GM21381 (cell line): ENCODE results near the gene ARMC9.
"Not testable (repeated sequence)": the region's sequence is repeated elsewhere in the genome, so short reads cannot be mapped to it uniquely, and the experiment has no call there.

Source experiments
- ATAC-seq: cut with Tn5 transposase; IDR thresholded peaks from one replicate; pipeline ENCODE4 v1.9.1; 2021; ENCODE audit warnings: mild to moderate bottlenecking, moderate library complexity; ENCODE audit not compliant: unreplicated experiment

The ARMC9 gene

DNA sequence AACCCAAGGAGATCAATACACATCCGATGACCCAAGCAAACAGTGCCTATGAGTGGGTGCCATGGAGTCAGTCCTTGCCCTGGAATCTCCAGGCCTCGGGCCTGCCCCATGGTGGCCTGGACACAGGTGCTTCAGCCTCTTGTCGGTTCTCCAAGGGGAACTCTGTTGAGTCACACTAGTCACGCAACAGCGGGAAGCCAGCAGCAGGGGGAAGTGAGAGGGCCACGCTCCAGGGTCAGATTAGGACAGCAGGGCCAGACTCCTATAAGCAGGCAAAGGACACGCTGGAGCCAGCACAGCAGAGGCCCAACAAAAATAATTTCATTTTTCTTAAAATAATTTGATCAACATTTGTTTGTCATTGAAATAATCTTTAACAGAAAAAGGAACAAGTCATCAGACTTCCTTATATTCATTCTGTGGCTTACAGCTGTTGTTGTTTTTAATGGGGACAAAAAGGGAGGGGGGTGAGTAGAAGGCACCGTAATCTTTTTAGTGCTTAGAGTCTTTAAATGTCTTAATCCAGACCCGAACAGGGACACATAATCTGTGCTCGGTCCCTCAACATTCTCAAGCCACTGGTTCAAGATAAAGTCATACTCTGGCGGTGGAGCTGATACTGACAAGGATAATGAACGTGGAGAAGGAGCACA, 16.4 kb upstream of the ARMC9 start:
- no peak for ATAC-seq

DNA sequence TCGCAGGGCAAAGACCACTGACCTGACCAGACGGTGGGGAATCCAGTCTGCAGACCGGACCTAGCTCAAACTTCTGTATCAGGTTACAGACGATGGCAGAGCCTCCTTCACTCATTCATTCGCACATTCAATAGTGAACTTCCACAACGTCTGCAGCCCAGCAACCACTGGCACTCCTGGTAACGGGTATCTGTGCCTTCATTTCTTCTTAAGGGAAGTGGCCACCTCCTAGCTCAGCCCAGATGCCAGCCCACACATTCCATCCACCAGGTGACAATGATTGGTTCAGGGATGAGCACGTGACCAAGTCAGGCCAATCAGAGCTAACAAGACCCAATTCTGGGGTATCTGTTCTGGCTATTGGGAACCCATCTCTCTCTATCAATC, 15.9 kb upstream of the ARMC9 start:
- no peak for ATAC-seq

DNA sequence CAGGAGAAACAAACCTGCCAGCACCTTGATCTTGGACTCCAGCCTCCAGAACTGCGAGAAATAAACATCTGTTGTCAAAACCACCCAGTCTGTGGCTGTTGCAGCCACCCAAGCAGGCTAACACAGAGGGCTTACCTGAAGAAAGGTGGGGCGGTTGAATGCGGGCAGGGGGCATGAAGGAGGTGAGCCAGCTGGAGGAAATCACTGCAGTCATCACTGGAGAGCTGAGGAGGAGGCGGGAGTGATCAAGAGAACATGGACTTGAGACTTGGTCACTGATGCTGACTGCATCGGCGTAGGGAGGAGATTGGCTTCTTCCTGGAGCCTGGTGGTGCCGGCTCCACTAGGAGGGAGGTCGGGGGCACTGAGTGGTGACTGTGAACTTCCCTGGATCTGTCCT, 14.6 kb upstream of the ARMC9 start:
- no peak for ATAC-seq

DNA sequence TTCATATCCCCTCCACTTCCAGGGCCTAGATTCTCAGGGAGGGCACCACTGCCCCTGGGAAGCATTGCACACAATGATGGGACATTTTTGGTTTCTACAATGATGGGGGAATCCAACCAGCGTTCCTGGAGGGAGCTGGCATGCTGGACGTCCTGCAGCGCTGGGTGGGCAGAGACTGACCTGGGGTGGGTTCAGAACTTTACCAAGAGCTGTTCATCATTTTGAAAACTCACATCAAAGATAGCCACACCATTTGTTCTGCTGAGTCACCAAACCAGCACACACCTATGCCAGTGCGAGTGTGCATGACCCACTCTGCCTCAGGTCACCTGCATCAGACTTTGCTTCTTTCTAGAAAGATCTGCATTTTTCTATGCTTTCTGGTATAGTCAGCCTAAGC, 14.1 kb upstream of the ARMC9 start:
- ATAC-seq, result no peak

DNA sequence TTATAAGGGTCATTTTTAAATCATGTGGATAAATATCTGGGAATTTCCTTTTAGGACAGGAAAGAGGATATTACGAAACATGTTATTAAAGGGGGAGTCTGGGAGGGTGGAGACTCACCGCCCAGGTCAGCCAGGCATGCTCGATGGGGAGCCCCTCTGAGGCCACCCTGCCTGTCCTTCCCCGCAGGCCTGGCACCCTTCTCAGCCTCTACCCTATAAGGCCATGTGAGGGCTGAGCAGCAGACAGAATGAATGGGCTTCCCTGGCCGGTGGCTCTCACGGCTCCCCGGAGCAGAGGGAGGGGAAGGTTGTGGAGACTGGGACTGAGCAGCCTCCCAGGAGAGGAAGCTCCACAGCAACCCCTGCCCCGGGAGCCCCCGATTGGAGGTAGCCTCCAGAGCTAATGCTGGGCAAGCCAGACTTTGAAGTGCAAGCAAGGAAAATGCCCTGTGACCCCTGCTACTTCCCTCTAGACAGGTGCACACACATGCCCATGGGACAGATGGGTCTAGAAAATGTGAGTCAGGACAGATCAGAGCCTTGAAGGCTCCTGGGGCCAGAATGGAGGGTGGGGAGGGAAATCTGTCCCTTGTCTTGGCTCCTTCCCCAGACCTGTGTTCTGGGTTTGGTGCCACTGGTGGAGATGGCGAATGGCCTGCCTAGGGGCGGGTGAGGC, 13.2 kb upstream of the ARMC9 start:
- ATAC-seq, result no peak

DNA sequence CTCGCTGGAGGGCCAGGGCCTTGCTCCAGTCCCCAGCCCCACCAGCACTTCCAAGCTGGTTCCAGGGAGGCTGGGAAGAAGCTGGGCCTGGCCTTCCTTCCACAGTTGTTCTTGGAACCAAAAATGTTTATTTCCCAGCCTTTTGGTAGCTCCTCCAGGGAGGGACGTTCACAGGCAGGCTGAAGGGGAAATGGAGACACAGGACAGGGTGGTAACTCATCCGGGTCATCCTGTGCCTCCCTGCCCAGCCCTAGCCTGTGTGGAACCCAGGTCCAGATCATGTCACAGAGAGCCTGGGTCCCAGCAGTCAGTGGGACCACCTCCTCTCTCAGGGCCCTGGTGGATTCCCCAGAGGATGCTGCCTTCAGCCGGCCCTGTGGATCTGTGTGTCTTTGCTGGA, 12.5 kb upstream of the ARMC9 start:
- ATAC-seq, result no peak

DNA sequence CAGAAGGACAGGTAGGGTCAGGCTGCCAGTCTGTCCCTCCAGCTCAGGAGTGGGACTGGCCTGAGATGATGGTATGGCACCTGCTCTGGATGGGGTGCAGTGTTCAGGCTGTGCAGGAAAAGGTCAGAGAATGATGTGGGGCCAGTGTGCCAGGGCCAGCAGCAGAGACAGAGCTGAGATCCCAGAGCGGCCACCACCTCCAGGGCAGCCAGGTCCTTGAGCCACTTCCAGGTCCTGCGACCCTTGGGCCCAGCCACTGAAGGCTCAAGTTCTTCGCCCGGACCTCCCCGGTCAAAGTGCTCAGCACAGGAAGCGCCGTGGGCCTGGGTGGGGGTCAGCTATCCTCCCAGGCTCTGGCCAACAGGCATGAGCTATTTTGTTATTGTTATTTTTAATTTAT, 12.1 kb upstream of the ARMC9 start:
- ATAC-seq, result no peak

DNA sequence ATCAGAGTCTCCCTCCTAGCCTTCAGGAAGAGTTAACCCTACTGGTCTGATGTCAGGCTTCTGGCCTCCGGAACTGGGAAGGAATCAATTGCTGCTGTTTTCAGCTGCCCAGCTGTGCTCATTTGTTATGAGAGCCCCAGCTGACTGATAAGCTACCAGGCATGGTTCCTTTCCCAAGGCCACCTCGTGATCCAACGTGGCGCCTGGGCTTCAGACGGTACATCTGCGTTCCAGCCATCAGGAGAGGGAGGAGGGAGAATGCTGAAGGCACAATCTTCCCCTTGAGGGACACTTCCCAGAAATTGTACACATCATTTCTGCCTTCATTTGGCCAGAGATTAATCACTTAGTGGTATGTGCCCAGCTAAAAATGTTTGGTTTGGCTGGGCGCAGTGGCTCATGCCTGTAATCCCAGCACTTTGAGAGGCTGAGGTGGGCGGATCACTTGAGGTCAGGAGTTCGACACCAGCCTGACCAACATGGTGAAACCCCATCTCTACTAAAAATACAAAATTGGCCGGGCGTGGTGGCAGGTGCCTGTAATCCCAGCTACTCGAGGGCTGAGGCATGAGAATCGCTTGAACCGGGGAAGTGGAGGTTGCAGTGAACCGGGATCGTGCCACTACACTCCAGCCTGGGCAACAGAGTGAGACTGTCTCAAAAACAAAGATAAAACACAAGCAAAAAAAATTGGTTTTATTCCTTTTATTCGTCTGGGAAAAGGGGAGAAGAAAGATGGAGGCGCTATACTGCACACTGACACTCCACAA, 10.5 kb upstream of the ARMC9 start:
- no peak for ATAC-seq

DNA sequence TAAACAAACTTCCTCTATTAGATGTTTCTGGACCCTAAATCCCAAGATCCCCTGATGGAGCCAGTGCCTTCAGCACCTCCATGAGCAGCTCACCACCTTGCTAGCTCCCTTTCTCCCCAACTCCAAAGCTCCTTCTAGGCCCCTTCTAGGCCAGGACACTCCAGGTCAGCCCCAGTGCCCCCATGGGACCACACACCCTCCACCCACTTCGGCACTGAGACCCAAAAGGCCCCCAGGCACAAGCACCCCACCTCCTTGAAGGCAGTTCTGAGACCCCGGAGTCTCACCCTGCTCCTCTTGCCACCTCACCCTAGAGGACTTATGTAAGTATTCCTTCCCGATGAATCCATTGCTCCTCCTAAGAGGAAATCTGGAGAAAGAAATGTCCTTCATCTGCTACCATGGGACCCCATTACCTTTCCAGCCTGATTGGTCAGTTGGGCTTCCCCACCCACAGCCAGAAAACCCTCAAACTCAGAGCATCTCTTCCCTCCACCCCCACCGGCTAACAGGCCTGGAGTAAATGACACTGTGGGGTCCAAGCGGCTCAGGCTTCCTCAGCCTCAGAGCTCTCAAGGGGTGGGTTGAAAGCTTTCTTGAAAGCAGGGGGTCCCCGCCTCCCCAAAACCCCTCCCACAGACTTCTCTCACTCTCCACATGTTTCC, 9.8 kb upstream of the ARMC9 start:
- ATAC-seq, result no peak

DNA sequence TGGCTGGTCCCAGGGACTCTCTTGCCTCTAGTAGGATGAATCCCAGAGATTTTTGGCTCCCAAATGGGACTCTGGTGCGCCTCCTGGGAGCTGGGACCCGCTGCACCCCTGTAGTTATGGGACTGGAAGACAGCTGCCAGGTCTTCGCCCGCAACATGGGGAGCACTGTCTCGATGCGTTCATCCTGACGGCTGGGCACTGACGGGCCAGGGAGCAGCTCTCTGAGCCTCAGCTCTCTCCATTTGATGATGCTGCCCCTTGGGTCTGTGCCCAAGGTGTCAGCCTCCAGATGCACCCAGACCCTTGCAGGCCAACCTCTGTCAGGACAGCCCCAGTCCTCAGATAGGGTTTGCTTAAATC, 9.3 kb upstream of the ARMC9 start:
- no peak for ATAC-seq

DNA sequence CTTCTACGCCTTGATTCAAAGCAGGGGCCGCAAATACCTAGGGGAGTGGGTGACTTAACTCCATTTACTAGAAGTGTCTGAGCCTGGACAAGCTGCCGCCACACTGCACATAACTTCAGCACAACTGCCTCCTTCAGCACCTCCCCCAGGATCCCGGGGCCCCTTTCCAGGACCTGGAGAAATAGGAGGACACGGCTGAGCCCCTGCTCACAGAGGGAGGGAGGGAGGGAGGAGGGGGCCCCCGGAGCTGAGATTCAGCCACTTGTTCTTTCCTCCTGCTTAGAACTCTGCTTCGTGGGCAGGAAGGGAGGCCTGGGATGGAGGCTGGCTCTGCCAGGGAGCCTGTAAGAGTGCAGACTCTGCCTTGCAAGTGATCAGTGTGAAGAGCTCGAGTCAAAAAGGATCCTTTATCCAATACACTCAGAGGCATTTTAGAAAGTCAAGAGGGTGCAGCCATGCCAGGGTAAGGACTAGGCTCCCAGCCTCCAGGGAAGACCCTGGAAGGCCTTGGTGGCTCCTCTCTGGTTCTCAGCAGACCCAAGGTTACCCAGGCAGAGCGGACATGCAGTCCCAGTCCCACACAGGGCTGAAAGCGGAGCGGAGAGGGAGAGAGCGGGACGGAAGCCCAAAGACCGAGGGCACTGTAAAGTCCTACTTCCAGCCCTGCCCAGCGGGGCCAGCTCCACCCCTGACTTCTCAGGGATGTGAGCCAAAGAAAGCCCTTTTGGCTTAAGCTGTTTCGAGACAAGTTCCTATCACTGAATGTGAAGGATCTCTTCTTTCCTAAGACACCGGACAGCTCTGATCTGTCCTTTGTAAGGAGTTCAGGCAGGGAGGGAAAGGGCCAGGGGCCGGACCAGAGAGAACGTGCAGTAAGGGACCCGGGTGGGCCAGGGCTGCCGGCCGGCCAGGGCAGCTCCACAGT, 8.6 kb upstream of the ARMC9 start:
- no peak for ATAC-seq

DNA sequence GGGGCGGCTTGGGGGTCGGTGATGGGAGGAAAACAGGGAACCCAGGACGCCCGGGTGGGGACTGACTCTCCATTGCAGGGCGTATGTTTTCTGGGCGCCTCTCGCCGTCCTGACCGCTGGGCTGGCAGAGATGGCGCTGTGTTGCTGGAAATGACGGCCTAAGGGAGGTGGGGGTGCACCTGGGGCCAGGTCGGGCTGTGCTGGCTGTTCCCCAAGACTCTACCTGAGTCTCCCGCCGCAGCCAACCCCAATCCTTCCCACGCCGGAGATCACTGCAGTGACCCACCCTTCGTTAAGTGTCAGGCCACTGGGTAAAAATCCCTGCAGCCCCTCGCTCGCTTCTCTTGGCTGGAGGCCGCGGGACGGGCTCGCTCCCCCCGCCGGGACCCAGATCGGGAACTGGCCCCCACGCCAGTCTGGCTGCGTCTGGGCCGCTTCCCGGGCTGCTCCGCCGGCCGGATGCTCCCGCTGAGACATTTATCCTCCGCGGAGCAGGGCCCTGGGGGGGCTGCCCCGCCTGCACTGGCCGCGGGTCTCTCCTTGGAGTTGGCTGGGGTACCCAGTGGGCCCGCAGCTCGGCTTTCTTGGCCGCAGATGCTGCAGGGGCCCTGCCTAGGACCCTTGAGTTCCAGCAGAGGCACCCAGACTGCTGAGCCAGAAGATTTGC, 7.8 kb upstream of the ARMC9 start:
- ATAC-seq, result no peak

DNA sequence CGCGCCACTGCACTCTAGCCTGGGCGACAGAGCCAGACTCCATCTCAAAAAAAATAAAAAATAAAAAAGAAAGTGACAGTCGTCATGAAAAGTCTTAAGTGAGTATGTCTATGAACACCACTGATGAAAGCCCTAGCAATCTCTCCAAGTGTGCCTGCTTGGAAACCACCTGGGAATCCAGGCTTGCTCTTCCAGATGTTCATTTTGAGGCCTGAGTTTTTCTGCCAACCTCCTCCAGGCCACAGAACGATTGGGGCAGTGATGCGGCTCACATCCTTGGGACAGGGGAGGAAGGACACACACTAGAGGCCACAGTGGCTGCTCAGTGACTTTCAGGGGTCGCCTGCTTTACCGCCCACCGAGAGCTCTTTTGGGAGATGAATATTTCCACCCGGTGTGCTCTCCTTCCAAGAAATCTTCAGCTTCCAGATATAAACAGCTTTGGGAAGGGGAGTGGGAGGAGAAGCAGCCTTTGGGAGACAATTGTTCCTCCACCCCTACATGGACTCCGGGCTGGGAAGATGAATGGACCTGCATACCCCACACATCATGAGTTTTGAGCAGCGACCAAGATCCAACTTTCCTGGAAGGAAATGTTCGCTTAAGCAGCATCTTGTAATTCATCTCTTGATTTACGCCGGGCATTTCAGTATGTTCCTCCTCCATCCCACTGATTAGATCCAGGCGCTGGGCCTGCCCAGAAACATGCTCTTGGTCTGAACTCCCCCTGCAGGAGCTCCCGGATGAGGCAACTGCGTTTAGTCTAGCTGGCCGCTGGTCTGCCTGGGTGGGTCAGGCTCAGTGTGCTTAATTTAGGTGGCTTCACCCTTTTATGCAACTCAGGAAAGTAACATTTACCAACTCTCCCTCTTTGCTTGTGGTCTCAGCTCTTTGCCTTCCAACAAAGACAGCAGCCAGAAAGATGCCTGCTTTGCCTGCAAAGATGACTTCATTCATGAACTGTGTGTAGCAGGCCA, 6.2 kb upstream of the ARMC9 start:
- ATAC-seq, result no peak

DNA sequence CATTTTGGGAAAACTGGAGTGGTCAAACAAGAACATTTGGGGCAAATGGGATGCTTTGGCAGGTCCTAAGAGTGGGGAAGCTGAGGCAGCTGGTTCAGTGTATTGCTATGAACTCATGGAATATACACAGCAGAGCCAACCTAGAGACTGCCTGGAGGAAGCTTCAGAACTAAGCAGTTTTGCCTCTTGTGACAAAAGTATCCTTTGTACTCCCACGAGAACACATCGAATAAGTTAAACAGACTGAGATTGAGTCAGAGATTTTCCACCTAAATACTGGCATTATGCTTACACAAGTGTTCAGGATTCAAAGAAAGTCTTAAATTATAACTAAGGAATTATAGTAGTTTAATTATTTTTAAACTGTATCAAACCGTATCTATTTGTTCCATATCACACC, 5.2 kb upstream of the ARMC9 start:
- no peak for ATAC-seq

DNA sequence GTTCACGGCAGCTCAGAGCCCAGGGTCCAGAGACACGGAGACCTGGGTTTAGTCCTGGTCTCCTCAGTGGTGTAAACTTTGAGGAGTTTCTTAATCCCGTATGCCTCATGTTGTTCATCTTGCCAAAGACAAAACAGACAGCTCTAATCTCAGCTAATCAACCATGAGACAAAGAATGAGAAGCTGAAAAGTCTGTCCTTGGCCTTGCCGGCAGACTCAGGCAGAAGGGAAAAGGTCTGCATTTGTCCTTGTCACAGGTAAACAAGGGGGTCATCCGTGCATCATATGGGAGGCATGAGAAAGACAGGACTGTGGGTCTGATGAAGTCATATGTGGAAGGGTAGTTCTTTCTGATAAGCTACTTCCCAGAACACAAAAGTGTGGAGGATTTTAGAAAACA, 1.8 kb upstream of the ARMC9 start:
- no peak for ATAC-seq

DNA sequence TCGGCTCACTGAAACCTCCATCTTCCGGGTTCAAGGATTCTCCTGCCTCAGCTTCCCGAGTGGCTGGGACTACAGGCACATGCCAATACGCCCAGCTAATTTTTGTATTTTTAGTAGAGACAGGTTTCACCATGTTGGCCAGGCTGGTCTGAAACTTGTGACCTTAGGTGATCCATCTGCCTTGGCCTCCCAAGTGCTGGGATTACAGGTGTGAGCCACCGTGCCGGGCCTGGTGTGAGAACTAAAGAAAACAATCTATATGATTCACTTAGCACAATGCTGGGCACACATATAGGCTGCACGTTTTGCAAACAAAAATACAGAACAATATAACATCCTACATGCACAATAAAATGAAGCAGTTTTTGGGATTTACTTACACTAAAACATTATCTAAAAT, 1.2 kb upstream of the ARMC9 start:
- ATAC-seq, result not testable (repeated sequence)

DNA sequence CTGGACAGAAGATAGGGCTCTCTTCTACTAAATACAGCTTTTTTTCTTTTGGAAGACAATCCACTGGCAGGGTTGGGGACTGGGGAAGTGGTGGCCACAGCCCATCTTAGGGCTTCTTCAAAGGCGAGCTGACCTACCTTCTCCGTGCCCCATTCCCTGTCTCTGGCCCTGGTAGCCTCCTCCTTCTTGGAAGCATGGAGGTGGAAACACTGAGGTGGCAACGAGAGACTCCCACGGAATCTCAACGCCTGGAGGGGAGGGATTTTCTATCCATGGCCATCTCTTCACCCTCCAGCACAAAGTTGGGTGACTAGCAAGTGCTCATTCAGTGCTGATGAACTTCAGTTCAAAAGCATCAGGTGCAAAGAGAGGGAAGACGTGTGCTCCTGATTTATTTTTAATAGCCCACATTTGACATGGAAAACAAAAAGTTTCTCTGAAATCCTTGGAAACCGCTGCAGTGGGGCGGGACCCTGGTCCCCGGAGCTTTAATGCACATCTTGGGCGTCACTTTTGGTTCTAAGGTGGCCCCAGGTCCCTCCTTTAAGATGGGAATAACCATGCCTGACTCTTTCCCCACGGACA, 633 bp upstream of the ARMC9 start:
- no peak for ATAC-seq

DNA sequence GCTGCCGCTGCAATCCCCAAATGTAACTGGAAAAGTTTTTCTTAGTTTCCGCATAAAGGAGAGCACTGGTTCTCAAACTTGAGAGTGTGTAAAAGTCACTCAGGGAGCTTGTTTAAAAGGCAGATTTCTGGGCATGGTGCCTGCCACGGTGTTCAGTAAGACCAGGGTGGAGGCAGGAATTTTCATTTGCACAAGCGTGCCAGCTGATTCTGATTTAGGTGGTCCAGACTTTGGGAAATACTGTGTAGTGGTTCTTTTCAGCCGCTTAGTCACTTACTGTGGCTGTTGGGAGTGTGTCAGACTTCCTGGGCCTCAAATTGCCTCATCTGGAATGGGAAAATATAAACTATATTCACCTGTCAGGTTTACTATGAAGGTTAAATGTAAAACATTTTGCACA, 788 bp downstream of the ARMC9 start:
- no peak for ATAC-seq
